Smooth muscle cell (in vitro differentiated cells): ENCODE data around the gene BBS9. TPM values are rescaled to one million over a fixed set of nuclear protein-coding genes. Genes with fewer than 3 reads are reported as not detected.
"Not testable (repeated sequence)": the region's sequence is repeated elsewhere in the genome, so short reads cannot be mapped to it uniquely, and the experiment has no call there.

Source experiments
- DNase-seq: peaks from one replicate; lab custom pipeline; 2025; ENCODE audit not compliant: unreplicated experiment; lab: John Stamatoyannopoulos, UW
- H2AFZ ChIP-seq: fragments of 200-600 bp; sonication (generic); 2 replicates; pipeline ENCODE4 v1.6.0; 2016; ENCODE audit warnings: antibody characterized with exemption, low read depth, mild to moderate bottlenecking
- H3F3A ChIP-seq: fragments of 200-600 bp; sonication (generic); 2 replicates; pipeline ENCODE4 v1.6.0; 2017; ENCODE audit warnings: antibody characterized with exemption, low read depth
- H3K27ac ChIP-seq: fragments of 200-600 bp; sonication (generic); 2 replicates; pipeline ENCODE4 v1.5.1; 2016; ENCODE audit warnings: low read depth, mild to moderate bottlenecking
- H3K27me3 ChIP-seq: fragments of 200-600 bp; sonication (generic); 2 replicates; pipeline ENCODE4 v1.6.1; 2016; ENCODE audit warnings: low read depth, mild to moderate bottlenecking
- H3K36me3 ChIP-seq: fragments of 200-600 bp; sonication (generic); 2 replicates; pipeline ENCODE4 v1.5.1; 2016; ENCODE audit warnings: low read depth
- H3K4me1 ChIP-seq: fragments of 200-600 bp; sonication (generic); 2 replicates; pipeline ENCODE4 v1.5.1; 2016; ENCODE audit warnings: low read depth
- H3K4me2 ChIP-seq: fragments of 200-600 bp; sonication (generic); 2 replicates; pipeline ENCODE4 v1.6.0; 2016; ENCODE audit warnings: mild to moderate bottlenecking
- H3K4me3 ChIP-seq: fragments of 200-600 bp; sonication (generic); 2 replicates; pipeline ENCODE4 v1.5.1; 2016; ENCODE audit warnings: mild to moderate bottlenecking
- H3K79me2 ChIP-seq: fragments of 200-600 bp; sonication (generic); 2 replicates; pipeline ENCODE4 v1.6.0; 2016; ENCODE audit warnings: low read depth, mild to moderate bottlenecking
- H3K9ac ChIP-seq: fragments of 200-600 bp; sonication (generic); 2 replicates; pipeline ENCODE4 v1.6.0; 2016; ENCODE audit warnings: low read depth
- H3K9me3 ChIP-seq: fragments of 200-600 bp; sonication (generic); replicated peaks from 2 replicates; pipeline ENCODE4 v1.5.1; 2016; ENCODE audit warnings: low read depth
- H4K20me1 ChIP-seq: fragments of 200-600 bp; sonication (generic); 2 replicates; pipeline ENCODE4 v1.6.0; 2016; ENCODE audit warnings: low read depth
- CTCF ChIP-seq: fragments of 200-600 bp; sonication (generic); IDR thresholded peaks from 2 replicates; pipeline ENCODE4 v1.5.1; 2017; ENCODE audit warnings: borderline replicate concordance, mild to moderate bottlenecking, antibody characterized with exemption; ENCODE audit not compliant: insufficient read depth, poor library complexity, severe bottlenecking
- WGBS: methylation state at CpG from one replicate; pipeline ENCODE4 v1.1.7; 2016; ENCODE audit warnings: low lambda C conversion rate; 5-methylcytosine and 5-hydroxymethylcytosine counted together
- polyA plus RNA-seq: library from polyadenylated mRNA; unstranded; fragments of >200 nt; fragmentation: Nextera tagmentation; extraction: Ambion mirVana; gene quantifications from 2 replicates; pipeline ENCODE4 v1.2.1, GENCODE V29; 2016
- total RNA-seq: library from RNA; depleted of rRNA; stranded (reverse); fragments of >200 nt; gene quantifications from 2 replicates; pipeline ENCODE4 v1.2.3, GENCODE V29; 2014

BBS9 gene
- total and polyA plus RNA-seq, 2 experiments from 2014 or later: 12.8 to 19.6 TPM

- H3K9me3 ChIP-seq: peaks cover 4% of the 10 kb centered on the region
- no peak overlapping the region for H3K4me3 ChIP-seq
- no peaks in the 10 kb centered on the region for H3K27me3 ChIP-seq
- H3K9ac ChIP-seq: no peak overlapping the region
- no peaks in the 10 kb centered on the region for H3K4me1 ChIP-seq
- no peak overlapping the region for H3K4me2 ChIP-seq
- no peaks in the 10 kb centered on the region for H3K79me2 ChIP-seq
- no peaks in the 10 kb centered on the region for H3F3A ChIP-seq
- peaks cover 7% of the 10 kb centered on the region for H3K36me3 ChIP-seq
- H3K27ac ChIP-seq: no peak overlapping the region
- no peak overlapping the region for H2AFZ ChIP-seq
- no peak for DNase-seq
- no peaks in the 10 kb centered on the region for H4K20me1 ChIP-seq
- no peak for TF ChIP-seq CTCF
Observed at GRCh38 chr7:33300742-33301141, 171.4 kb downstream of the BBS9 start.

- H3K79me2 ChIP-seq, H3K4me1 ChIP-seq, H3K9me3 ChIP-seq, H4K20me1 ChIP-seq, H3K9ac ChIP-seq, H3K27me3 ChIP-seq, H3K27ac ChIP-seq, H3F3A ChIP-seq, H3K4me3 ChIP-seq, DNase-seq, H2AFZ ChIP-seq, H3K36me3 ChIP-seq, H3K4me2 ChIP-seq: not testable (repeated sequence)
- WGBS: 95% methylated on average over 31 of the region's 33 CpGs
Observed at GRCh38 chr7:33303978-33304557, 174.7 kb downstream of the BBS9 start.

- Histone ChIP-seq H3K4me3 (no peak overlapping the region), H3K36me3 (no peaks in the 10 kb centered on the region), H3F3A (no peaks in the 10 kb centered on the region), H3K4me2 (no peak overlapping the region), H3K9ac (no peak overlapping the region), H4K20me1 (no peaks in the 10 kb centered on the region), H3K27ac (no peak overlapping the region), H3K27me3 (no peaks in the 10 kb centered on the region), H3K4me1 (no peaks in the 10 kb centered on the region), H3K79me2 (no peaks in the 10 kb centered on the region), H3K9me3 (no peaks in the 10 kb centered on the region), H2AFZ (no peak overlapping the region)
- no peak for DNase-seq
- no peak for TF ChIP-seq CTCF
Observed at GRCh38 chr7:33307205-33307604, 177.8 kb downstream of the BBS9 start.

GRCh38 chr7:33310546-33310945 lies 181.2 kb downstream of the BBS9 start:
- no peak overlapping the region for H3K4me3 ChIP-seq
- no peaks in the 10 kb centered on the region for H3K9me3 ChIP-seq
- 79% methylated on average over 1 of the region's 1 CpG for WGBS
- no peak for DNase-seq
- no peak overlapping the region for H2AFZ ChIP-seq
- H4K20me1 ChIP-seq: no peaks in the 10 kb centered on the region
- TF ChIP-seq CTCF: no peak
- H3K79me2 ChIP-seq: no peaks in the 10 kb centered on the region
- no peak overlapping the region for H3K4me2 ChIP-seq
- no peaks in the 10 kb centered on the region for H3K4me1 ChIP-seq
- no peaks in the 10 kb centered on the region for H3F3A ChIP-seq
- H3K27me3 ChIP-seq: no peaks in the 10 kb centered on the region
- H3K27ac ChIP-seq: no peak overlapping the region
- H3K36me3 ChIP-seq: no peaks in the 10 kb centered on the region
- H3K9ac ChIP-seq: no peak overlapping the region
